HG02852 (cell line): ENCODE measurements around the gene MAK.
A peak's percentile ranks its signal among the peaks of the same experiment; 100 is the strongest.
"Not testable (repeated sequence)": the region's sequence is repeated elsewhere in the genome, so short reads cannot be mapped to it uniquely, and the experiment has no call there.

Experiments used
- ATAC-seq: cut with Tn5 transposase; IDR thresholded peaks from one replicate; pipeline ENCODE4 v1.9.1; 2021; ENCODE audit warnings: mild to moderate bottlenecking, moderate library complexity; ENCODE audit not compliant: unreplicated experiment

MAK gene

DNA sequence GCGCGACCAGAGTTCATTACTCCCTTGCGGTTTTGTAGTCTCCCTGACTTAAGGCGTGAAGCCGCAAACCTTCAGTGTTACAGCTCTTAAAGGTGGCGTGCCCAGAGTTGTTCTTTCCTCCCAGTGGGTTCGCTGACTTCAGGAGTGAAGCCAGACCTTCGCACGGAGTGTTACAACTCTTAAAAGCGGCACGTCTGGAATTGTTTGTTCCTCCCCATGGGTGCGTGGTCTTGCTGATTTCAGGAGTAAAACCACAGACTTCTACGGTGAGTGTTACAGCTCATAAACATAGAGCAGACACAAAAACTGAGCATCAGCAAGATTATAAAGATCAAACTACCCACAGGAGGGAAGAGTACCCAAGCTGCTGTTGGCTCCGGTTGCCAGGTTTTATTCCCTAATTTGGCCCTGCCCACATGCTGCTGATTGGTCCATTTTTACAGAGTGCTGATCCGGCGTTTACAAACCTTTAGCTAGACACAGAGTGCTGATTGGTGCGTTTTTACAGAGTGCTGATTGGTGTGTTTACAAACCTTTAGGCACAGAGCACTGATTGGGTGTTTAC lies 105.1 kb downstream of the MAK start:
- no peak for ATAC-seq

DNA sequence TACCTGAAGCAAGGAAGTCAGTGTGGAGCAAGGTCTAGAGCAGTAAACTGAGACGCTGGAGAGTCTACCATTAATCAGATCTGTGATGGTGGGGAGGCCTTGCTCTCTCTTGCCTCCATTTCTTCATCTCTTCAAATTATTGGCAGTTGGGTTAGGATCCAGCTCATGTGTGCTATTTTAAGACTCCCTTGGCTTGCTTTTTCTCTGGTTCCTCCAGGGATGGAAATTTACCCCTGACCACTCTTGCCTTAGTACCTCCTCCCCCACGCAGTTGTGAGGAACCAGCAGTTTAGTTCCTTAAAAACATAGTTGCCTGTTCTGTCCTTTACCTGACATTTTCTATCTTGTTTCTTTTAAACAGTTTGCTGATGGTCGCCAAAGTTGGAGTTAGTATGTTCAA lies 108.1 kb downstream of the MAK start:
- ATAC-seq, result no peak

- ATAC-seq, result no peak
Measured at GRCh38 chr6:10725716-10726115, 112.6 kb downstream of the MAK start.

- no peak for ATAC-seq
Measured at GRCh38 chr6:10725044-10725443, 113.3 kb downstream of the MAK start.

DNA sequence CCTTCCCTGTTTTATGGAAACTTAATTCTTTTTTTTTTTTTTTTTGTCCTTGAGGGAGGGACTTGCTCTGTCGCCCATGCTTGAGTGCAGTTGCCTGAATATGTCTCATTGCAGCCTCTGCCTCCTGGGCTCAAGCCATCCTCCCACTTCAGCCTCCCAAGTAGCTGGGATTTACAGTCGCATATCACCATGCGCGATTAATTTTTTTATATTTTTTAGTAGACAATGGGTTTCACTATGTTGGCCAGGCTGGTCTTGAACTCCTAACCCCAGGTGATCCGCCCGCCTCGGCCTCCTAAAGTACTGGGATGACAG lies 114.8 kb downstream of the MAK start:
- ATAC-seq, result no peak

- peak; percentile 95 for ATAC-seq
Measured at GRCh38 chr6:10722820-10723566, 115.3 kb downstream of the MAK start, which contains the start of gene TMEM14C. Gene TMEM14C, plus strand, starts transcription at chr6:10723070. Its CDS starts 1,544 bp downstream, at chr6:10724614.

GRCh38 chr6:10722570-10722819 lies 115.8 kb downstream of the MAK start:
- ATAC-seq, result no peak

GRCh38 chr6:10721850-10722569 lies 116.3 kb downstream of the MAK start:
- ATAC-seq, result no peak

GRCh38 chr6:10720960-10721849 lies 117.1 kb downstream of the MAK start:
- not testable (repeated sequence) for ATAC-seq

DNA sequence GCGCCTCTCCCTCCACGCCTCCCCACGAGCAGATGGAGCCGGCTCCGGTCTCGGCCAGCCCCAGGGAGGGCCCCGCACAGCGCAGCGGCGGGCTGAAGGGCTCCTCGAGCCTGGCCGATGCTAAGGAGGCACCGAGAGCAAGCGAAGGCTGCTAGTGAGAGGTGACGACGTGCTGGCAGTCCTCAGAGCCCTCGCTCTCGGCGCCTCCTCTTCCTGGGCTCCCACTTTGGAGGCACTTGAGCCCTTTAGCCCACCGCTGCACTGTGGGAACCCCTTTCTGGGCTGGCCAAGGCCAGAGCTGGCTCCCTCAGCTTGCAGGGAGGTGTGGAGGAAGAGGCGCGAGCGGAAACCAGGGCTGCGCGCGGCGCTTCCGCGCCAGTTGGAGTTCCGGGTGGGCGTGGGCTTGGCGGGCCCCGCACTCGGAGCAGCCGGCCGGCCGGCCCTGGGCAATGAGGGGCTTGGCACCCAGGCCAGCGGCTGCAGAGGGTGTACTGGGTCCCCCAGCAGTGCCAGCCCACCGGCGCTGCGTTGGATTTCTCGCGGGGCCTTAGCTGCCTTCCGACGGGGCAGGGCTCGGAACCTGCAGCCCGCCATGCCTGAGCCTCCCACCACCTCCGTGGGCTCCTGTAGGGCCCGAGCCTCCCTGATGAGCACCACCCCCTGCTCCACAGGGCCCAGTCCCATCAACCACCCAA lies 117.9 kb downstream of the MAK start:
- peak; percentile 34 for ATAC-seq

GRCh38 chr6:10719964-10720264 lies 118.4 kb downstream of the MAK start:
- no peak for ATAC-seq

GRCh38 chr6:10719296-10719963 lies 118.9 kb downstream of the MAK start:
- no peak for ATAC-seq

- no peak for ATAC-seq
Measured at GRCh38 chr6:10713962-10714361, 124.4 kb downstream of the MAK start.
